Measurements from ENCODE around the gene ATP2A2. TPM values are rescaled to one million over a fixed set of nuclear protein-coding genes. Genes with fewer than 3 reads are reported as not detected.

The ATP2A2 gene
- total RNA-seq, 1 donor from 2014 or later = 99.5 TPM

DNA sequence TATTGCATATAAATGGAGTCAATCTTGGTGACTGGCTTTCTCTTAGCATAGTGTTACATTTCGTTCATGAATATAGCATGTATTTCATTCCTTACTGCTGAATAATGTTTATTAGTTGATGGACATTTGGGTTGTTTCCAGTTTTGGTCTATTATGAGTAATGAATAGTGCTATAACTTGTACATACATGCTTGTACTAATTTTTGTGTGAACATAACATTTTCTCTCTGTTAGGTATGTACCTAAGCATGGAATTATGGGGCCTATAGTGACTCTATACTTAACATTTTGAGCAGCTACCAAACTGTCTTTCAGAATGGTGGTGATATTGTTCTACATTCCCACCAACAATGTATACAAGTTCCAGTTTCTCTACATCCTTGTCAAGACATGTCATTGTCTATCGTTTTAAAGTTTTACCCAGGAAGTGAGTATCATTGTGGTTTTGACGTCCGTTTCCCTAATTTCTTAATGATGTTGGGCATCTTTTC, 23.1 kb downstream of the ATP2A2 start:
- H3K27ac Mint-ChIP-seq = no peak overlapping the region
- Histone ChIP-seq H3K36me3 (peaks cover 23% of the 10 kb centered on the region), H2AFZ (replicated peaks) (no peak overlapping the region), H3K27ac (no peak overlapping the region), H3K4me2 (no peak overlapping the region), H4K20me1 (ENCODE audit: low read depth) (peaks cover 35% of the 10 kb centered on the region), H3K4me1 (no peaks in the 10 kb centered on the region), H3F3A (ENCODE audit: low read depth) (no peaks in the 10 kb centered on the region), H3K9ac (no peak overlapping the region), H3K79me2 (ENCODE audit: low read depth) (peaks cover 99% of the 10 kb centered on the region), H3K27me3 (no peaks in the 10 kb centered on the region), H3K4me3 (no peak overlapping the region), H3K9me3 (ENCODE audit: low read depth) (no peaks in the 10 kb centered on the region)
- TF ChIP-seq EZH2 (IDR thresholded peaks at IDR 0.05) (no peak), EZH2phosphoT487 (IDR thresholded peaks at IDR 0.05) (no peak)
- TF ChIP-seq, protein P1, sequence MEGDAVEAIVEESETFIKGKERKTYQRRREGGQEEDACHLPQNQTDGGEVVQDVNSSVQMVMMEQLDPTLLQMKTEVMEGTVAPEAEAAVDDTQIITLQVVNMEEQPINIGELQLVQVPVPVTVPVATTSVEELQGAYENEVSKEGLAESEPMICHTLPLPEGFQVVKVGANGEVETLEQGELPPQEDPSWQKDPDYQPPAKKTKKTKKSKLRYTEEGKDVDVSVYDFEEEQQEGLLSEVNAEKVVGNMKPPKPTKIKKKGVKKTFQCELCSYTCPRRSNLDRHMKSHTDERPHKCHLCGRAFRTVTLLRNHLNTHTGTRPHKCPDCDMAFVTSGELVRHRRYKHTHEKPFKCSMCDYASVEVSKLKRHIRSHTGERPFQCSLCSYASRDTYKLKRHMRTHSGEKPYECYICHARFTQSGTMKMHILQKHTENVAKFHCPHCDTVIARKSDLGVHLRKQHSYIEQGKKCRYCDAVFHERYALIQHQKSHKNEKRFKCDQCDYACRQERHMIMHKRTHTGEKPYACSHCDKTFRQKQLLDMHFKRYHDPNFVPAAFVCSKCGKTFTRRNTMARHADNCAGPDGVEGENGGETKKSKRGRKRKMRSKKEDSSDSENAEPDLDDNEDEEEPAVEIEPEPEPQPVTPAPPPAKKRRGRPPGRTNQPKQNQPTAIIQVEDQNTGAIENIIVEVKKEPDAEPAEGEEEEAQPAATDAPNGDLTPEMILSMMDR (IDR thresholded peaks at IDR 0.05) = no peak
- H3K36me3 Mint-ChIP-seq = peaks cover 46% of the 10 kb centered on the region
- no peak overlapping the region for H3K4me3 Mint-ChIP-seq
- H3K27me3 Mint-ChIP-seq (ENCODE audit: insufficient read depth, low read depth) = peaks cover 4% of the 10 kb centered on the region
- no peaks in the 10 kb centered on the region for H3K9me3 Mint-ChIP-seq
- no peak for DNase-seq (ENCODE audit: low spot score)
- H3K4me1 Mint-ChIP-seq = no peaks in the 10 kb centered on the region

DNA sequence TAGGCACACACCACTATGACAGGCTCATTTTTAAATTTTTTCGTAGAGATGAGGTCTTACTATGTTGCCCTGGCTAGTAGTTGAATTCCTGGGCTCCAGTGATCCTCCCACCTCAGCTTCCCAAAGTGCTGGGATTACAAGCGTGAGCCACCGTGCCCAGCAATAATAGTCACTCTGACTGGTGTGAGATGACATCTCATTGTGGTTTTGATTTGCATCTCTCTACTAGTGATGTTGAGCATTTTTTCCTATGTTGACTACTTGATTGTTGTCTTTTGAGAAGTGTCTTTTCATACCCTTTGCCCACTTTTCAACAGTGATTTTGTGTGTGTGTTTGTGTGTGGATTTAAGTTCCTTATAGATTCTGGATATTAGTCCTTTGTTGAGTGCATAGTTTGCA, 26.3 kb downstream of the ATP2A2 start:
- H3K27ac ChIP-seq = no peak overlapping the region
- TF ChIP-seq, protein P1 (IDR thresholded peaks at IDR 0.05) = no peak
- no peak for TF ChIP-seq EZH2phosphoT487 (IDR thresholded peaks at IDR 0.05)
- no peak for TF ChIP-seq EZH2 (IDR thresholded peaks at IDR 0.05)

DNA sequence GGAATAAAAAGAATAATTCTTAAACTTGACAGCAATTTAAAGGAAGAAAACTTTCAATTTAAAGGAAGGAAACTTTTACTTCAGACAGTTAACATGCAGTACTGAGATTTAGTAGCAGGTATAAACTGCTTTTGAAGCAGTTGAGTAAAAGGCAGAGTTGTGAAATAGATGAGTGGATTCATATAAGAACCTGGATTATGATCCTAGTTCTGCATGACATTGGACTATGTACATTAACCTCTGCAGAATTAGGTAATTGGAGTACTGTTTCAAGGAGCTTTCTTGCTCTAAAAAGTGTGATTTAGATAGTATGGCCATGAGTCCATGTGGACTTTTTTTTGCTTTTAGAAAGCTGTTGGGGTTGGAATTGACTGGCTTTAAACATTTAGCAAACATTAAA, 29.7 kb downstream of the ATP2A2 start:
- no peaks in the 10 kb centered on the region for H3K4me1 Mint-ChIP-seq
- Histone ChIP-seq H3K4me3 (no peak overlapping the region), H2AFZ (replicated peaks) (no peak overlapping the region), H3K27ac (no peak overlapping the region), H4K20me1 (ENCODE audit: low read depth) (peaks cover 28% of the 10 kb centered on the region), H3K36me3 (peaks cover 10% of the 10 kb centered on the region), H3K4me2 (no peak overlapping the region), H3K27me3 (no peaks in the 10 kb centered on the region), H3F3A (ENCODE audit: low read depth) (no peaks in the 10 kb centered on the region), H3K4me1 (no peaks in the 10 kb centered on the region), H3K79me2 (ENCODE audit: low read depth) (peaks cover 100% of the 10 kb centered on the region), H3K9me3 (ENCODE audit: low read depth) (no peaks in the 10 kb centered on the region), H3K9ac (no peak overlapping the region)
- TF ChIP-seq EZH2phosphoT487 (IDR thresholded peaks at IDR 0.05) (no peak), EZH2 (IDR thresholded peaks at IDR 0.05) (no peak)
- TF ChIP-seq, protein P1 (IDR thresholded peaks at IDR 0.05) = no peak
- H3K9me3 Mint-ChIP-seq = no peaks in the 10 kb centered on the region
- peaks cover 41% of the 10 kb centered on the region for H3K36me3 Mint-ChIP-seq
- no peak for DNase-seq (ENCODE audit: low spot score)
- H3K27ac Mint-ChIP-seq = no peak overlapping the region
- H3K27me3 Mint-ChIP-seq (ENCODE audit: insufficient read depth, low read depth) = peaks cover 2% of the 10 kb centered on the region
- no peak overlapping the region for H3K4me3 Mint-ChIP-seq

More for the DNA sequence above, 26.3 kb downstream of the ATP2A2 start:
- Histone ChIP-seq H3K36me3 (peaks cover 15% of the 10 kb centered on the region), H3K4me2 (no peak overlapping the region), H3K4me3 (no peak overlapping the region), H3K9ac (no peak overlapping the region), H3K27me3 (no peaks in the 10 kb centered on the region), H4K20me1 (ENCODE audit: low read depth) (peaks cover 34% of the 10 kb centered on the region), H3F3A (ENCODE audit: low read depth) (no peaks in the 10 kb centered on the region), H3K79me2 (ENCODE audit: low read depth) (peaks cover 100% of the 10 kb centered on the region), H3K4me1 (no peaks in the 10 kb centered on the region), H3K9me3 (ENCODE audit: low read depth) (no peaks in the 10 kb centered on the region), H2AFZ (replicated peaks) (no peak overlapping the region)
- DNase-seq (ENCODE audit: low spot score) = no peak
- Mint-ChIP-seq H3K4me1 (no peaks in the 10 kb centered on the region), H3K36me3 (peaks cover 40% of the 10 kb centered on the region), H3K27me3 (ENCODE audit: insufficient read depth, low read depth) (peaks cover 6% of the 10 kb centered on the region), H3K4me3 (no peak overlapping the region), H3K9me3 (no peaks in the 10 kb centered on the region), H3K27ac (no peak overlapping the region)

Measured in neural progenitor cell (in vitro differentiated cells).